Adrenal gland (tissue), 12 donors: ENCODE measurements around the gene SMG9. TPM values are rescaled to one million over a fixed set of nuclear protein-coding genes. Genes with fewer than 3 reads are reported as not detected.
"Not testable (repeated sequence)": the region's sequence is repeated elsewhere in the genome, so short reads cannot be mapped to it uniquely, and the experiment has no call there.

Experiments used
- DNase-seq, 7 donors: peaks; one replicate each; pipeline ENCODE4 v3.0.0-alpha.2; 2019 to 2020
- H3K27ac ChIP-seq, 5 donors: fragments of 200-600 bp; sonication (generic) in 4 of 5; 1 replicate in 3 of 5; 2 replicates in 2 of 5; pipeline versions ENCODE4 v1.5.1 to v1.8.0; 2016 to 2020; ENCODE audit warnings: mild to moderate bottlenecking in 1 of 5
- H3K27me3 ChIP-seq: fragments of 200-600 bp; 2 replicates; pipeline ENCODE4 v1.8.0; 2021
- H3K36me3 ChIP-seq, 2 donors: fragments of 200-600 bp; replicated peaks in 1 of 2; 1 replicate in 1 of 2; 2 replicates in 1 of 2; pipeline versions ENCODE4 v1.5.1 to v1.8.0; 2018 to 2022
- H3K4me1 ChIP-seq, 2 donors: fragments of 200-600 bp; replicated peaks in 1 of 2; 1 replicate in 1 of 2; 2 replicates in 1 of 2; pipeline versions ENCODE4 v1.5.1 to v1.8.0; 2018 to 2021
- H3K4me3 ChIP-seq, 4 donors: fragments of 200-600 bp; sonication (generic) in 3 of 4; one replicate each; pipeline ENCODE4 v1.5.1; 2016 to 2018
- H3K9me3 ChIP-seq, 3 donors: fragments of 200-600 bp; sonication (generic) in 1 of 3; replicated peaks in 1 of 3; 1 replicate in 2 of 3; 2 replicates in 1 of 3; pipeline versions ENCODE4 v1.5.1 to v1.8.0; 2016 to 2021
- POLR2A ChIP-seq, 2 donors: fragments of 450-650 bp; IDR thresholded peaks; one replicate each; pipeline ENCODE4 v1.6.1; 2017; ENCODE audit warnings: antibody characterized with exemption in 2 of 2, mild to moderate bottlenecking in 2 of 2, moderate library complexity in 1 of 2
- WGBS, 4 donors: extraction: QIAGEN DNeasy Blood & Tissue Kit in 2 of 4; methylation state at CpG; one replicate each; pipeline versions ENCODE4 v1.1.5 to v1.1.7; 2013 to 2017; 5-methylcytosine and 5-hydroxymethylcytosine counted together
- intact Hi-C, 2 donors: fragments of 100-400 bp; cut with DNase I; formaldehyde crosslinking; loops; one replicate each; pipeline versions ENCODE4 v1.14.1 to v1.15.0; 2022 to 2023
- polyA plus RNA-seq, 3 donors: library from polyadenylated mRNA; stranded (reverse); fragments of 200-250 nt in 2 of 3; fragments of 350-450 nt in 1 of 3; fragmentation: Illumina TruSeq in 1 of 3; extraction: RNeasy Lipid Tissue Mini Kit (QIAGEN cat#74804) in 1 of 3; gene quantifications; one replicate each; pipeline ENCODE4 v1.2.3, GENCODE V29; 2013 to 2014
- total RNA-seq, 9 donors: library from RNA; depleted of rRNA in 4 of 9; stranded (reverse); fragments of >200 nt in 4 of 9; fragments of 120-200 nt in 1 of 9; fragmentation: NEBNext Ultra II Directional in 1 of 9; extraction: Animal tissue kit (Norgen Biotek cat#: 25700) in 1 of 9; gene quantifications; one replicate each; pipeline versions ENCODE4 v1.1.0 to v1.2.4, GENCODE V29; 2013 to 2023
- TF ChIP-seq, protein P1 (sequence below), 6 experiments: fragments of 450-650 bp in 4 of 6; fragments of 200-600 bp in 2 of 6; sonication (generic) in 1 of 6; IDR thresholded peaks; 1 replicate in 5 of 6; 2 replicates in 1 of 6; pipeline versions ENCODE4 v1.5.1 to v1.8.0; 2016 to 2021; ENCODE audit warnings: antibody characterized with exemption in 6 of 6, mild to moderate bottlenecking in 2 of 6, moderate library complexity in 1 of 6
- donor health status: healthy with polysubstance abuse.
- donor health status: Bipolar disorder and iron deficiency.
- donor health status: DM: yes; HTN: yes; CAD: no.
- donor health status: DM: no; HTN: no; CAD: no.
- donor health status: DM: no; HTN: no; CAD: no.
- donor health status: DM: yes; HTN: yes; CAD: no.

Gene SMG9
- total and polyA plus RNA-seq, 12 donors, result 19.4 to 63.2 (median 42.8) TPM

DNA sequence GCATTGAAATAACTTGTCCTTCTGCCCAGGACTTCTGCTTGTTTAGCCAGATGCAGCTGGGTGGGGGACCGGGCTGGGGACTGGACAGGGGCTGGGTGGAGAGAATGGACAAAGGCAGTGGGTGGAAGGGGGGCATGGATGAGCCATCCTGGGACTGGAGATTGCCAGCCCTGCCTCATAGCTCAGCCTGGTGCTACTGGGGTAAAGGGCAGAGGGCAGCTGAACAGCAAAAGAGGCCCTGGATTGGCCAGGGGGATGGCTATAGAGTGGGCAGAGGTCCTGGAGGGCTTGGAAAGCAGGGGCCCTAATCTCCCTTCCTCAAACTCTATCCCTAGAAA, 67.1 kb downstream of the SMG9 start:
- 69 to 100% (median 72%) methylated on average over 1 of the region's 1 CpG for WGBS, 4 donors
- no peaks in the 10 kb centered on the region for H3K36me3 ChIP-seq
- TF ChIP-seq POLR2A (IDR thresholded peaks at IDR 0.05), result no peak
- TF ChIP-seq, protein P1, sequence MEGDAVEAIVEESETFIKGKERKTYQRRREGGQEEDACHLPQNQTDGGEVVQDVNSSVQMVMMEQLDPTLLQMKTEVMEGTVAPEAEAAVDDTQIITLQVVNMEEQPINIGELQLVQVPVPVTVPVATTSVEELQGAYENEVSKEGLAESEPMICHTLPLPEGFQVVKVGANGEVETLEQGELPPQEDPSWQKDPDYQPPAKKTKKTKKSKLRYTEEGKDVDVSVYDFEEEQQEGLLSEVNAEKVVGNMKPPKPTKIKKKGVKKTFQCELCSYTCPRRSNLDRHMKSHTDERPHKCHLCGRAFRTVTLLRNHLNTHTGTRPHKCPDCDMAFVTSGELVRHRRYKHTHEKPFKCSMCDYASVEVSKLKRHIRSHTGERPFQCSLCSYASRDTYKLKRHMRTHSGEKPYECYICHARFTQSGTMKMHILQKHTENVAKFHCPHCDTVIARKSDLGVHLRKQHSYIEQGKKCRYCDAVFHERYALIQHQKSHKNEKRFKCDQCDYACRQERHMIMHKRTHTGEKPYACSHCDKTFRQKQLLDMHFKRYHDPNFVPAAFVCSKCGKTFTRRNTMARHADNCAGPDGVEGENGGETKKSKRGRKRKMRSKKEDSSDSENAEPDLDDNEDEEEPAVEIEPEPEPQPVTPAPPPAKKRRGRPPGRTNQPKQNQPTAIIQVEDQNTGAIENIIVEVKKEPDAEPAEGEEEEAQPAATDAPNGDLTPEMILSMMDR (IDR thresholded peaks at IDR 0.05), result no peak
- H3K9me3 ChIP-seq, result no peaks in the 10 kb centered on the region
- no peak overlapping the region for H3K4me3 ChIP-seq
- no peak overlapping the region for H3K27ac ChIP-seq
- intact Hi-C loops, result no loop called here
- H3K4me1 ChIP-seq, result no peaks in the 10 kb centered on the region
- no peaks in the 10 kb centered on the region for H3K27me3 ChIP-seq
- no peak for DNase-seq

DNA sequence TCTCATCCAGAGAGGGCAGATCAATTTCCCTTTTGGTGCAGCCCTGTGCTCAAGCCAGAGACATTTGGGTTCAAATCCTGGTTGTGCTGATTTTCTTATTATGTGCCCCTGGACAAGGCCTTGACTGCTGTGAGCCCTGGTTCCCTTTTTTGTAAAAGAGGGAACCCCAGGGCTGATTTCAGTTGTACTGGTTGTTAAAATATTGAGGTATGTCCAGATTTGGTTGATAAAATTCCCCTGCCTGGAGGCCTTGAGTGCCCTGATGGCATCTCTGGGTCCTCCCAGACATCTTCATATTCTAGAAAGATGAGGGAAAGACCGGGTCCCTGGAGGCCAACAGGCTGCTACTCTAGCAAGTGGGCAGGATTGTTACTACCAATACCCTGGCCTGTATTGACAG, 70.4 kb downstream of the SMG9 start:
- no peak overlapping the region for H3K27ac ChIP-seq
- intact Hi-C loops, result no loop called here

DNA sequence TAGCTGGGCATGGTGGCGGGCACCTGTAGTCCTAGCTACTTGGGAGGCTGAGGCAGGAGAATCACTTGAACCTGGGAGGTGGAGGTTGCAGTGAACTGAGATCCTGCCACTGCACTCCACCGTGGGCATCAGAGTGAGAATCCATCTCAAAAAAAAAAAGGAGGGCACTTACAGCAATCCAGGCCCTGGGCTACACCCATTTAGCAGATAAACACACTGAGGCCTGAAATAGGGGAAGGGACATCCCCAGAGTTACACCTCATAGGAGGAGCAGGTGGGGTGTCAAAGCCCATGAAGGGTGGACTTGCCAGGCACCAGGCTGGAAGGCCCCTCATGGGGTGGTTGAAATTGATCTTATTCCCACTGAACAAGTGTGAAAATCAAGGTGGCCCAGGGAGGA, 70.9 kb downstream of the SMG9 start:
- no peak for DNase-seq
- Histone ChIP-seq H3K4me1 (no peaks in the 10 kb centered on the region), H3K36me3 (no peaks in the 10 kb centered on the region), H3K27ac (no peak overlapping the region), H3K4me3 (no peak overlapping the region), H3K9me3 (no peaks in the 10 kb centered on the region), H3K27me3 (no peaks in the 10 kb centered on the region)
- intact Hi-C loops, result no loop called here
- TF ChIP-seq, protein P1 (IDR thresholded peaks at IDR 0.05), result no peak
- no peak for TF ChIP-seq POLR2A (IDR thresholded peaks at IDR 0.05)
- 62 to 79% (median 72%) methylated on average over 2 of the region's 2 CpGs for WGBS, 4 donors

More for the DNA sequence above, 70.4 kb downstream of the SMG9 start:
- Histone ChIP-seq H3K27me3 (no peaks in the 10 kb centered on the region), H3K4me1 (no peaks in the 10 kb centered on the region), H3K4me3 (no peak overlapping the region), H3K36me3 (no peaks in the 10 kb centered on the region), H3K9me3 (no peaks in the 10 kb centered on the region)
- WGBS, 4 donors, result 84 to 100% (median 94%) methylated on average over 1 of the region's 1 CpG
- no peak for TF ChIP-seq POLR2A (IDR thresholded peaks at IDR 0.05)
- TF ChIP-seq, protein P1 (IDR thresholded peaks at IDR 0.05), result no peak
- DNase-seq, result no peak

DNA sequence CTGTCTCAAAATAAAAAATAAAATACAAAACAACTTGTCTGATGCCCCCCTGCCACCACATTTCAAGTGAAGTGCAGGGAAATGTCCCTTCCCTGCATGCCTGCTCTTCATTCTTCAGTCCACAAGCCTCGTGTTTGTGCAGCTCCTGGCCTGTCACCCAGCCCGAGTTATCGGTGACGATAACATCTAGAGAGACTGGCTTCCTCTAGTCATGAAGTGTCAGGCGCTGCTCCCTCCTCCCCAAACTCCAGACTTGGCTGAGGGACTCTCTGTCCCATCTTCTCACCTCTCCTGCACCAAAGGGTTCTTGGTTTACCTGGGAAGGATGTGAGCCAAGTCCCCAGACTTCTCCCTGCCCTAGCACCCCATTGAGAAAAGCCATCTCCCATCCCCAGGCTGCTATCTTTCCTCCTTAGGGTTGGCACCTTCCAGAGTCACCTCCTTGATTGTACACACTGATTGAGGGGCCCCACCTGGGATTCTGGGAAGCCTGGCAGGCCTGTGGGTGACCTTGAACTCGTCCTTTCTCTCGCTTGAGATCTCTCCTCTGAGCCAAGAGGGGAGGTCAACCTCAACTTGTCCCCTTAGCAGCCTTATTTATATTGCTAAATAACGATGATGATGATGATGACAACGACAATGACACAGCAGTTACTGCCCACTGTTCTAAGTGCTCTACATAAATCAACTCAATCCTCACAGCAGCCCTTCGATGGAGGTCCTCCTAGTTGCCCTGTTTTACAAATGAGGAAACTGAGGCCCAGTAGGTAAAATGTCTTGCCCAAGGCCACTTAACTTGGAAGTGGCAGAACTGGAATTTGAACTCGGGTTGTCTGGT, 71.7 kb downstream of the SMG9 start:
- Histone ChIP-seq H3K27me3 (no peaks in the 10 kb centered on the region), H3K36me3 (no peaks in the 10 kb centered on the region), H3K9me3 (no peaks in the 10 kb centered on the region), H3K4me1 (no peaks in the 10 kb centered on the region), H3K4me3 (no peak overlapping the region), H3K27ac (no peak overlapping the region)
- no peak for DNase-seq
- intact Hi-C loops, result no loop called here
- 57 to 63% (median 60%) methylated on average over 11 of the region's 11 CpGs for WGBS, 4 donors
- no peak for TF ChIP-seq POLR2A (IDR thresholded peaks at IDR 0.05)
- TF ChIP-seq, protein P1 (IDR thresholded peaks at IDR 0.05), result no peak

DNA sequence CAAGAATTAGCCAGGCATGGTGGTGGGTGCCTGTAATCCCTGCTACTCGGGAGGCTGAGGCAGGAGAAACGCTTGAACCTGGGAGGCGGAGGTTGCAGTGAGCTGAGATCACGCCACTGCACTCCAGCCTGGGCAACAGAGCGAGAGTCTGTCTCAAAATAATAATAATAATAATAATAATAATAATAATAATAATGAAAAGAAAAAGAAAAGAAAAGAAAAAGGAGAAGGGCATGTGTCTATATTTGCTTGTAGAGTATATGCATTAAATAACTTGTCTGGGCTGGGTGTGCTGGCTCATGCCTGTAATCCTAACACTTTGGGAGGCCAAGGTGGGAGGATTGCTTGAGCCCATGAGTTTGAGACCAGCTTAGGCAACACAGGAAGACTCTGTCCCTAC, 72.5 kb downstream of the SMG9 start:
- H3K4me1 ChIP-seq, DNase-seq, H3K9me3 ChIP-seq, H3K4me3 ChIP-seq, H3K36me3 ChIP-seq, H3K27ac ChIP-seq, intact Hi-C loops, H3K27me3 ChIP-seq: not testable (repeated sequence)
- WGBS, 4 donors, result 81 to 95% (median 90%) methylated on average over 5 of the region's 5 CpGs
